Middle frontal gyrus (tissue), 1 donor: ENCODE results near the gene ASCC2.
"Not testable (repeated sequence)": the region's sequence is repeated elsewhere in the genome, so short reads cannot be mapped to it uniquely, and the experiment has no call there.

Experiments
- DNase-seq: peaks from one replicate; pipeline ENCODE4 v3.0.0-alpha.2; 2015; ENCODE audit warnings: low spot score; ENCODE audit errors: extremely low spot score

ASCC2 gene

DNA sequence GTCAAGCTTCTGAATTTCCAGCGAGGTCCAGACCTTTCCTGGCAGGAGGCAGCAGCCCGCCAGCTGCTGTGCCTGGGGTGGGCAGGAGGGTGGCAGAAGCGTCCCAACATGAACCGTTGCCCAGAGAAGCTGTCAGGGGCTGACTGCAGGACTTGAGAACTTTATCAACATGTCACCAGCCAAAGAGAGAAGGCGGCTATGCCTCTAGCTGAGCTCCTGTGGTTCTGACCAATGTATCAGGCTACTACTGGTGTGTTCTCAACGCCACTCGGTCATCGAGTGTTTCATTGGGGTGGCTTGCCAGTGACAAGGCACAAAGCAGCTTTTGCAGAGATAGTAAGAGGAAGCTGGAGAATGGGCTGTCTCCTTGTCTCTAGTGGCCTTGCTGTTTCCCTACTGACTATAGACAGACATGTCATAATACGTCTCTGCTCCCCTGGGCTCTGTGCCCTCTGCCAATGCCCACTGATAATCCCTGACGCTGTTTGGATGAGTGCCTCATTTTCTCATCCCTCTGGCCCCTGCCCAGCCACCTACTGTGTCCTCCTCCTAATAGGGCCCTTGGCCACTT lies 17.6 kb upstream of the ASCC2 start:
- no peak for DNase-seq

DNA sequence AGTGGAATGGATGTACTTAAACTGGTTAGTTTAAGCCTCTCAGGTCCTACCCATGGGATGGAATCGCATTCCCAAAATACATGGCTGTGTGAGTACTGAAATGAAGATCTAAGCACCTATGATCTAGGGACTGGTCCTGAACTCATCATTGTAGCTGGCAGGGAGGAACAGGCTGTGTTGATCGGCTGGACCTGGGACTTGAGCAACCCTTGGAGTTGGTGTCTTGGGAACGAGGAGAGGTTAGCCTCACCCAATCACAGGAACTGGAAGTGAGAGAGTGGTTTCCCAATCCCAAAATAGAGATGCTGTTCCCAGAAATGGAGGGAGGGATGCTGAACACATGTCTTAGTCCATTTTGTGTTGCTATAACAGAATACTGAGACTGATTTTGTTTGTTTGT lies 16.4 kb upstream of the ASCC2 start:
- no peak for DNase-seq

DNA sequence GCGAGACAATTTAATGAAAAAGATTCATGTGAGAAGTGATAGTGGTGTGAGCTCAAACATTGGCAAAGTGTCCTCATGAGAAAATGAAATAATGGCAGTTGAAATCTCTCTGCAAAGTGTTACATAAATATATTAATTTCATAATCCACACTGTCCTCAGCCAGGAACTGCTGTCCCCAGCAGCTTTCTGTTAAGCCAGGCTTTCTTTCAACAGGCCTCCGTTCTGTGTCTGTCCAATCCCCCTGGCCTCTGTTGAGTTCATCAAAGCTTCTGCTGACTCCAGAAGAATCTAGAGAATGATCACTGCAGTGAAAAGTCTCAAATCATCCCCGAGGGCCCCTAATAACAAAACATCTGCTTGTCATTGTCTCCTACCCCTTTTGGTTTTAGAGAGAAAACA lies 10.0 kb upstream of the ASCC2 start:
- DNase-seq: no peak

DNA sequence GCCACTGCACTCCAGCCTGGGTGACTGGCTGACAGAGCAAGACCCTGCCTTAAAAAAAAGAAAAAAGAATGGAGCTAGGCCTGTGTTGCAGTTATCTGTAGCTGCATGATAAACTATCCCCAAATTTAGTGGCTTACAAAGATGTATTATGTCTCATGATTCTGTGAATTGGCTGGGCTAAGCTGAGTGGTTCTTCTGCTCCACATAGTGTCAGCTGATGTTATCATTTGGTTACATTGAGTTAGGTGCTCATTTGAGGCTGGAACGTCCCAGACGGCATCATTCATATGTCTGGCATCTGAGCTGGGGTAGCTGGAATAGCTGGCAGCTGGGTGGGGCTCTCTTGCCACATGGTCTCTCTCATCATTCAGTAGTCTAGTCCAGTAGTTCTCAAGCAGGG lies 8.2 kb upstream of the ASCC2 start:
- DNase-seq: no peak

DNA sequence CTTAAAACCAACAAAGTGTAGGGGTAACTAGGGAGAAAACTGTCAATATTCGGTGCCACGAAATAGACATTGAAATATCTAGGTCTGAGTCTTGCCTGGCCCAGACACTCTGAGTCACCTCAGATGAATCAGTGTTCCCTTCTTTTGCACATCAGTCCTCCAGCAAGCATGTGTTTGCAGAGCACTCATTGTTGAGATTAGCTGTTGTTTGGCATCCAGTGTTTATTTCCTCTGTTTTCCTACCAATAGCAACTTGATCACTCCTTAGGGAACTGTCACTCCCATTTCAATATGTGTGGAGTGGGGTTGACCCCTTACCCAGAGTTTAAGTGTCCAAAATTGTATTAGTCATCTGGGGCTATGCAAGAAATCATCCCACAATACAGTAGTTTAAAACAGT lies 4.7 kb upstream of the ASCC2 start:
- DNase-seq: no peak

DNA sequence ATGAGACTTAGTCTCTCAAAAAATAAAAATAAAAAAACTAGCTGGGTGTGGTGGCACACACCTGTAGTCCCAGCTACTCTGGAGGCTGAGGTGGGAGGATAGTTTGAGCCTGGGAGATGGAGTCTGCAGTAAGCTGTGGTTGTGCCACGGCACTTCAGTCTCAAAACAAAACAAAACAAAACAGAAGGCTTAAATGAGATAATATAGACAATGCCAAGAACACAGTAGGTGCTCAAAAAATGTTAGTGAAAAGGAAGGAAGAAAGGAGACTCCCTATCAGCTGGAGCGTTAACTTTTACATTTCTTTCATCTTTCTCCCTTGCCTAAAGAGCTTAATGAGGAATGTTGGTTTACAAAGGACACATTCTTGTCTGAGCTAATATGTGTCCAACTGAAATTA lies 4.1 kb upstream of the ASCC2 start:
- DNase-seq: no peak

DNA sequence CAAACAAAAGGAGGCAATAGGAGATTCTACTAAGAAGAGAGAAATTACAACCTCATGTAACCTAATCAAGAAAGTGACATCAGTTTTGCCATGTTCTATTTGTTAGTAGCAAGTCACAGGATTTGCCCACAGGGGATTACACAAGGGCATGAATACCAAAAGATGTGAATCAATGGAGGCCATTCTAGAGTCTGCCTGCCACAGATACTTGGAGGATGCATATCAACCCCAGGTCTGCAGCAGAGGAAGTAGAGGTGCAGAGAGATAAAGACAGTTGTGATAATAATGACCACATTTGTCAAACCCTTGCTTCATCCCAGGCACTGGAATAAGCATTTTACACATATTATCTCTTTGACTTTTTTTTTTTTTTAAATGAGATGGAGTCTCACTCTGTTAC lies 2.4 kb upstream of the ASCC2 start:
- DNase-seq: no peak

DNA sequence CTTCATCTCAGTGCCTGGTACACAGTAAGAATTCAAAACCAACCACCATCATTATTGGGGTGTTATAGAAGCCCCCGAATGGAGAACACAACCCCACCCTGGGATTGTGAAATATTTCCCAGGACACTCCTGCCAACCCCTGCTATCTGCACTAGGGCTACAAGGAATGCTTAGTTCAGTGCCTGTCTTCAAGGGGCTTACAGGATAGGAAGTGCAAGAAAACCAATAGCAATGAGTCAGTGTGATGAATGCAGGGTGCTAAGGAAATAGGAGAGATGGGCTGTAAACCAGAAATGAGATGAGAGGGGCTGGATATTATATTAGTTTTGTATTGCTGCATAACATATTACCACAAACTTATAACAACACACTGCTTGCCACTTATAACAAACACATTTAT lies 965 bp upstream of the ASCC2 start:
- DNase-seq: no peak

DNA sequence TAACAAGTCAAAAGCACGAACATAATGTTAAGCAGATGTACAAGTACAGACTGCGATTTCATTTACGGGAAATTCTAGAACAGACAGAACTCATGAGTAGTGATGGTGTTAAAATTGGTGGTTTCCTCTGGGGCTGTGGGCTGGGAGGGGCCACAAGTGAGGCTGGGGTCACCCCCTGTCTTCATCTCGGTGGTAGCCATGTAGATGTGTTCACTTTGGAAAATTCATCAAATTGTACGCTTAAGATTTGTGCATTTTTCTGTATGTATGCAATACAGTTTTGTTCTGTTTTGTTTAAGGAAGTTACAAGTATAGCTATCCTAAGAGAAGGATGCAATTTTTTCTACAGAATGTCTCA lies 504 bp upstream of the ASCC2 start:
- no peak for DNase-seq

DNA sequence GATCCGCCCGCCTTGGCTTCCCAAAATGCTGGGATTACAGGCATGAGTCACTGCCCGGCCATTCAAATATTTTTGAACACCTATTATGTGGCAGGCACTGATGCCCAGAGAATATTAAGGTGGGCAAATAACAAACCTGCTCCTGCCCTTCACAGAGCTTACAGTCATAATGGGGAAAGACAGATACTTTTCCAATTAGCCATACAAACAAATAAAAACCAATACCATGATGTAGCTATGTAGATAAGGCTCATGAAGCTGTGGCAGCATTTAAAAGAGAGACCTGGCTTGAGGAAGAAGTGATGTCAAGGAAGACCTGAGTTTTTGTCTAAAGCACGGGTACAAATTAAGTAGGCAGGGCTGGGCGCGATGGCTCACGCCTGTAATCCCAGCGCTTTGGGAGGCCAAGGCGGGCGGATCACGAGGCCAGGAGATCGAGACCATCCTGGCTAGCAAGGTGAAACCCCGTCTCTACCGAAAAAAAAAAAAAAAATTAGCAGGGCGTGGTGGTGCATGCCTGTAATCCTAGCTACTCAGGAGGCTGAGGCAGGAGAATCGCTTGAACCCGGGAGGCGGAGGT lies 1.2 kb downstream of the ASCC2 start:
- not testable (repeated sequence) for DNase-seq

DNA sequence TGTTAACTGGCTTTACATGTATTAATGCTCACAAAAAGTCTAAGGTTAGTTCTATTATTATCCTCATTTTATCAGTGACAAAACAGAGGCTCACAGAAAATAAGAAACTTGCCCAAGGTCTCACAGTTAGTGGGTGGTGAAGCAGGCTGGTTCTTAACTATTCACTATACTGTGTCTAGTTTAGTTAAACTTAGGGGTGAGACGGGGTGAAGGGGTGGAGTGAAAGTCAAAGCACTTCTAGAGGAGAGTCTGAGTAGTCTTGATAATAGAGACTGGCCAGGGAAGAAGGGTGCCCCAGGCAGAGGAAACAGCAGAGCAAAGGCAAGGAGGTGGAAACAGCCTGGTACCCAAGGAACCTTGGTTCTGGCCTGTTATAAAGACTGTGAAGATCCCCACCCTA lies 4.0 kb downstream of the ASCC2 start:
- DNase-seq: no peak

DNA sequence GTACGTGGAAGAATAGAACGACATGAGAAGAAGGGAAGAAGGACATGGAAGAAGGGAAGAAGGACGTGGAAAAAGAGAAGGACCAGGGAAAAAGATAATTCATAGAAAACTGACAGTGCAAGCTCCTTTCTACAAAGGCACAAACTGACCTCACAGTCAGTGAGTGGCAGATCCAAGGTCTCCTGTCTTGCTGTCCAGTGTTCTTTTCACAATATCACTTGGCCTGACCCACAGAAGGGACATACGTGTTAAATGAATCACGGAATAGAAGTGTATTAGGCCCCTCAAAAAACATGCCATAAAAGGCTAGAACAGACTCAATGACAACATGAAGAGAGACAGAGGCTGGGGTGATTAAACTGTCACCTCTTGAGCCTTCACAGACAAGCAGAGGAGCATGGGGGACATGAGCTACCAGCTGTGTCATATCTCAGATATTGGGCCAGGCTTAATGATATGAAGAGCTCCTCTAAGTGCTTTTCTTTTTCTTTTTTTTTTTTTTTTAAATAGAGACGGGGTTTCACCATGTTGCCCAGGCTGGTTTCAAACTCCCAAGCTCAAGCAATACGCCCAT lies 4.6 kb downstream of the ASCC2 start:
- DNase-seq: no peak

DNA sequence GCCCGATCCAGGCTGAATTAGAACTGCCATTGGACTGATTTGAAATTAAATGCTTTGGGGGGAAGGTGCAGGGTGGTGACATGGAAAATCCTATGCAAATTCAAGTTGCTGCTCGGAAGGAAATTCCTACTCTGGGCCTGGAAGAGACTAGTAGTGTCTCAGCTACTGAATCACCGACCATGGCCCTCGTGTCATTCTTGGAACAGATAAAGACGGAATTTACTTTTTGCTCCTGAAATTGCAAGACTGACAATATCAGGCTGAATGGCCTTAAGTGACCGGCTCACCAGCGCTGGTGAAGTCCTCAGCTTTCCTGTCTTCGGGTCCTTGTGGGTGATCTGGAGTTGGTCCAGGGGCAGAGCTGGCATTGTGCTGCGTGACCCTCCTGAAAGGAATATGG lies 6.1 kb downstream of the ASCC2 start:
- DNase-seq: no peak

DNA sequence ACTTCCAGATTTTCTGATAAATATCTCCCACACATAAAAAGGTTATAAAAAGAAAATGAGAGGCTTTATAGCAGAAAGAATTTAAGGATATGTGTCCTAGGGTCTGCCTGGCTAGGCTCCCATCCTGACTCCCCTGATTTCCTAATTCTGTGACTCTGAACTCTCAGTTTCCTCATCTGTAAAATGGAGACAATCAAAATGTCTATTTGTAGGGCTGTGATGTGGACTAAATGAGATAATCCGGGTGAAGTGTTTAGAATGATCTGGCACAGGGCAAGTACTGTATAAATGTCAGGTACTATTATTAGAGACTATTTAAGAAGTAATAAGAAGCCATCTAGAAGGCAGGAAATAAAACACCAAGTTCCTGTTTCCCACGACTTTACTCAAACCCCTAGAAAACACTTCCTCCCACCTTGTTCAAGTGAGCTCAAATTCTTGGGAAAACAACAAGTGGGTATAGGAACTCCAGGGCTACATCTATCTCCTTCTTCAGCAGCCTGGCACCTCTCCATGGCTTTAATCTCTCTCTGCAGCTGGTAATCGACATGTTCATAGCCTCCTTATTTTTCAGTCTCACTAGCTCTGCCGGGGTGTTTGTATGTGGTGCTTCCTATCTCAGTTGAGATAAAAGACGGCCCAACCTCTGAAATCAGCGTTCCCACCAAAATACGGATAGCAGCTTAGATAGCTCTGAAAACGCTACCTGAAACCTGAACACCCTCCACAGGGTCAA lies 6.7 kb downstream of the ASCC2 start:
- no peak for DNase-seq

DNA sequence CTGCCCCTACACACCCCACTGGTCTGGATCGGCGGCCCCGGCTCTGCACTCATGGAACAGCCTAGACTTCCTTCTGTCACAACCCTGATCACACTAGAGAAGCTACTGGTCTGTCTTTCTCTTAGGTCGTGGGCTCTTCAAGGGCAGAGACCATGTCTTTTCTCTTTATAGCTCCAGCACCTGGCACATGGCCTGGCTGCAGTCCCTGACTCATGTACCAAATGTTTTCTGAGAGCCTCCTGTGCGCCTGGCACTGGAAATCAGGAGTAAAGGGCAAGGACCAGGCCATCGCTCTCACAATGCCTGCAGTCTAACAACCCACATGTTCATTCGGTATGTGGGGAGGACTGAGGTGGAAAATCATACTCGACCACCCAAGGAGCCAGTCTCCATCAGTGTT lies 7.5 kb downstream of the ASCC2 start:
- DNase-seq: no peak

DNA sequence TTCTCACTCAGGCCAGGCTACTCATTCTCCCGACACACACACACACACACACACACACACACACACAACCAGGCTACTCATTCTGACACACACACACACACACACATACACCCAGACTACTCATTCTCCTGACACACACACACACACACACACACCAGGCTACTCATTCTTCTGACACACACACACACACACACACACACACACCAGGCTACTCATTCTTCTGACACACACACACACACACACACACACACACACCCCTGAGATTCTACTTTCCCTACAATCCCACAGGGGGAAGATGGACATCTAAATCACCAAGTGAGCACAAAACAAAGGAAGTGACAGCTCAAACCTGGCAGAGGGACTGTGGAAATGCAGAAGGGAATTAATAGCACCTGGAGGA lies 10.3 kb downstream of the ASCC2 start:
- not testable (repeated sequence) for DNase-seq

DNA sequence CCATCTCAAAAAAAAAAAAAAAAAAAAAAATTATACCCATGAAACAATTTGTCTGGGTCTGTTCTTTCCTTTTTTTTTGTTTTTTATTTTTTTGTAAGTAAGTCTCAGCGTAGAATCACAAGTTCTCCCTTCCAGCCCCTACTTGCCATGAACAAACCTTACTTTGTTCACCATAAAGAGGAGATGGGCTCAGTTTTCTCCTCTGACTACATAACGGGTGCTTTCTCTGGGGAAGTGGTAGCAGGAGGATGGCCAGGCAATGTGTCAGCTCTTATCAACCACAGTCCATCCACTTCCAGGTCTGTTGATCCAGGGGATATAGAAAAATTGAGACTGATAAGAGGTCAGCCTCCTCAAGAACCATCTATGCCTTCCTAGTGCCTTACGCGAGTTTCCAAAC lies 11.0 kb downstream of the ASCC2 start:
- DNase-seq: no peak

DNA sequence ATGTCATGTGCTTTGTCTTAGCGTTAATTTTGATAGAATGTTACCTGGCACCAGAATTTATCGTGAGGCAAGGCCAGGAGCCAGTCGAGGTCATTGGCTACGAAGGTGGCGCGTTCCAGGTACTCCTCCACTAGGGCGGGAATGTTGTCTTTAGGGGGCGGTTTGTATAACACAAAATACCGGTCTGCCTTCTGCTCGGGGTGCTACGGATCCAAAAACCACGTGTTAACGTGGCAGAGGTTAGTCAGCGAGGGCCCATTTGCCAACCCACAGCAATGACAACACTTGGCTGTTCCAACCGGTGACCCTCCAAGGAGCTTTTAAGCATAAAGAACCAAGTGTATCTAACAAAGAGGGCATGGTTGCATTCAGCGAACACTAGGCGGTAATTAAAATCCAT lies 12.5 kb downstream of the ASCC2 start:
- no peak for DNase-seq

DNA sequence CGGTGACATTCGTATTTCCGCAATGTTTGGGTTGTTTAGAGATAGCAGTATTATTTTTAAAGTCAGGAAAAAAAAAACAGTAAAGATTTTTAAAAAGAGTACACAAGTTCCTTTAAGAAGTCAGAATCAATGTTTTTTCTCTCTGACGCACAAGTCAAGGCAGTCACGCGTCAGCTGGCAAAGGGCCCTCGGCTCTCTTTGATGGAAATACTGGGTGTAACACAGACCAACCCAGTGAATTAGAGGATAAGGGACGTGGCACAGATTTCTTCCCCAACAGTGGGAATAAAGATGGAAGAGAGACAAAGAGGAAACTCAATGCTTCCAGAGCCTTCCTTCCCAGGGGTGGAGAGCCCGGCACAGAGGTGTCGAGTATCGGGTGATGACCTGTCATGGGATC lies 13.4 kb downstream of the ASCC2 start:
- no peak for DNase-seq

DNA sequence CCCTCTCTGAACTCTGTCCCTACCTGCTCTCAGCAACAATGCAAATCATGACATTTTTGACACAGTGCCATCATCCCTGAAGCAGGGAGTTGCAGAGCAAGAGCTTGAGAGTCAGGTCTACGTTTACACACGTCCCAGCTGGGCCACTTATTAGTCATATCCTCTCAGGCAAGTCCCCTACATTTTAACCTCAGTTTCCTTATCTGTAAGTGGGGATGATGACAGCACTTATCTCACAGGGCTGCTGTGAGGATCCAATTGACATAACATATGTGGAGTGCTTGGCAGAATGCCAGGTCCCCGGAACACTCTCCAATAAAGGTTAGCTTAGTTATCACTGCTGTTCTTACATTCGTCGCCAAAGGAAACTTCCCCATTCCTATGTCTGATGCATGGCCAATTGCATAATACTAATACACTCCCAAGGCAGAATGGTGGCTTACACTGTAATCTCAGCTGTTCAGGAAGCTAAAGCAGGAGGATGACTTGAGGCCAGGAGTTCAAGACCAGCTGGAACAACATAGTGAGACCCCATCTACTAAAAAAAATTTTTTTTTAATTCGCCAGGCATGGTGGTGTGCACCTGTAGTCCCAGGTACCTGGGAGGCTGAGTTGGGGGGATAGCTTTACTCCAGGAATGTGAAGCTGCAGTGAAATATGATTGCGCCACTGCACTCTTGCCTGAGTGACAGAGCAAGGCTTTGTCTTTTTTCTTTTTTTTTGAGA lies 16.6 kb downstream of the ASCC2 start:
- DNase-seq: no peak

DNA sequence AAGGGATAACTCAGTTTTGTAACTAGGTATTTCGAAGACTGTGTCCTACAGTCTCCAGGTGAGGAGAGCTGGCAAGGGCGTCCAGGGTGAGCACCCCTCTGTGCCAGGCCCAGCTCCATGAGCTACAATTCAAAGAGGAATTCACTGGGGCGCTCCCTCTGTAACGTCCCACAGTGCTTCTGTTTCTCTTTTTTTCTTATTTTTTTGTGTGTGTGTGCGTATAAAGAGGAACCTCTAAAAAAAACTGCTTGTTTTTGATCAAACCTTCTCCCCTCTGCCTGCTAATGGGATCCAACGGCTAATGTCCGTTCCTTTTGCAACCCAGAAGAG lies 17.1 kb downstream of the ASCC2 start:
- no peak for DNase-seq

DNA sequence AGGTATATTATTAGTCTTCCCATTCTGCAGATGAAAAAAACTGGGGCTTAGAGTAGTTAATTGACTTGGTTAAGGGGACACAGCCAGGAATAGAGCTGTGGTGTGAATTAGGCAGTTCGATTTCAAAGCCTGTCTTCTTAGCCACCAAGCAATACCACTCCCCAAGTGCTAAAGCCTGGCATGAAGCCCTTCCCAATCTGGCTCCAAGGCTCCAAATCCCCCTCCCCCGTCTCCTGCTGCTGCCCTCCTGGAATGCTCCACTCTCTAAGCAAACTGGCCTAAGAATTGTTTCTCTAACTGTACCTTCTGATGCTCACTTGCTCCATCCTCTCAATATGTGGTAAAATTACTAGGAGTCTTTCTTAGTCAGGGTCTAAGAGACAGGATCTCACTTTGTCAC lies 18.6 kb downstream of the ASCC2 start:
- DNase-seq: no peak
